Breast epithelium (tissue), 4 donors: ENCODE data around the gene CMSS1. TPM values are rescaled to one million over a fixed set of nuclear protein-coding genes. Genes with fewer than 3 reads are reported as not detected.
A peak's percentile ranks its signal among the peaks of the same experiment; 100 is the strongest.

Source experiments
- DNase-seq, 2 donors: peaks; one replicate each; pipeline ENCODE4 v3.0.0-alpha.2; 2019; ENCODE audit warnings: low spot score in 2 of 2
- H3K27ac ChIP-seq, 2 donors: fragments of 200-600 bp; sonication (generic) in 1 of 2; one replicate each; pipeline ENCODE4 v1.5.1; 2016 to 2019; ENCODE audit warnings: mild to moderate bottlenecking in 1 of 2
- H3K27me3 ChIP-seq, 2 donors: fragments of 200-600 bp; sonication (generic) in 1 of 2; one replicate each; pipeline versions ENCODE4 v1.5.1 to v1.6.0; 2017 to 2019; ENCODE audit warnings: control low read depth in 1 of 2, mild to moderate bottlenecking in 1 of 2
- H3K36me3 ChIP-seq: fragments of 200-600 bp; one replicate; pipeline ENCODE4 v1.5.1; 2019
- H3K4me1 ChIP-seq, 2 donors: fragments of 200-600 bp; sonication (generic); one replicate each; pipeline ENCODE4 v1.5.1; 2016 to 2019; ENCODE audit warnings: control low read depth in 1 of 2
- H3K4me3 ChIP-seq, 3 donors: fragments of 200-600 bp; sonication (generic); 1 replicate in 2 of 3; 2 replicates in 1 of 3; pipeline ENCODE4 v1.5.1; 2016 to 2019; ENCODE audit warnings: mild to moderate bottlenecking in 3 of 3, moderate library complexity in 2 of 3
- H3K9me3 ChIP-seq, 2 donors: fragments of 200-600 bp; sonication (generic) in 1 of 2; one replicate each; pipeline ENCODE4 v1.5.1; 2016 to 2019; ENCODE audit warnings: control low read depth in 1 of 2
- POLR2A ChIP-seq: fragments of 450-650 bp; IDR thresholded peaks from one replicate; pipeline ENCODE4 v1.6.1; 2016; ENCODE audit warnings: antibody characterized with exemption, mild to moderate bottlenecking, moderate library complexity
- POLR2AphosphoS5 ChIP-seq, 3 donors: sonication (generic); formaldehyde crosslinking; IDR thresholded peaks; one replicate each; pipeline ENCODE4 v1.6.1; 2017; ENCODE audit warnings: antibody characterized with exemption in 3 of 3
- intact Hi-C: fragments of 100-400 bp; cut with DNase I; formaldehyde crosslinking; loops from one replicate; pipeline ENCODE4 v1.15.1; 2023; ENCODE audit warnings: low total_unique reads
- total RNA-seq, 3 donors: library from RNA; depleted of rRNA; stranded (reverse); fragments of >200 nt; gene quantifications; one replicate each; pipeline ENCODE4 v1.1.0, GENCODE V29; 2016
- TF ChIP-seq, protein P1 (sequence below), 3 donors: fragments of 450-650 bp; IDR thresholded peaks; one replicate each; pipeline ENCODE4 v1.5.1; 2016 to 2017; ENCODE audit warnings: antibody characterized with exemption in 3 of 3, mild to moderate bottlenecking in 3 of 3, moderate library complexity in 3 of 3

Gene CMSS1
- total RNA-seq, 3 donors from 2014 or later: 15.5 to 35.4 (median 16.1) TPM

- TF ChIP-seq POLR2A: no peak
- no peak for TF ChIP-seq POLR2AphosphoS5 (IDR thresholded peaks at IDR 0.05)
- TF ChIP-seq, protein P1, sequence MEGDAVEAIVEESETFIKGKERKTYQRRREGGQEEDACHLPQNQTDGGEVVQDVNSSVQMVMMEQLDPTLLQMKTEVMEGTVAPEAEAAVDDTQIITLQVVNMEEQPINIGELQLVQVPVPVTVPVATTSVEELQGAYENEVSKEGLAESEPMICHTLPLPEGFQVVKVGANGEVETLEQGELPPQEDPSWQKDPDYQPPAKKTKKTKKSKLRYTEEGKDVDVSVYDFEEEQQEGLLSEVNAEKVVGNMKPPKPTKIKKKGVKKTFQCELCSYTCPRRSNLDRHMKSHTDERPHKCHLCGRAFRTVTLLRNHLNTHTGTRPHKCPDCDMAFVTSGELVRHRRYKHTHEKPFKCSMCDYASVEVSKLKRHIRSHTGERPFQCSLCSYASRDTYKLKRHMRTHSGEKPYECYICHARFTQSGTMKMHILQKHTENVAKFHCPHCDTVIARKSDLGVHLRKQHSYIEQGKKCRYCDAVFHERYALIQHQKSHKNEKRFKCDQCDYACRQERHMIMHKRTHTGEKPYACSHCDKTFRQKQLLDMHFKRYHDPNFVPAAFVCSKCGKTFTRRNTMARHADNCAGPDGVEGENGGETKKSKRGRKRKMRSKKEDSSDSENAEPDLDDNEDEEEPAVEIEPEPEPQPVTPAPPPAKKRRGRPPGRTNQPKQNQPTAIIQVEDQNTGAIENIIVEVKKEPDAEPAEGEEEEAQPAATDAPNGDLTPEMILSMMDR (IDR thresholded peaks at IDR 0.05): no peak
- Histone ChIP-seq H3K27me3 (no peaks in the 10 kb centered on the region), H3K9me3 (peaks cover 3 to 7% of the 10 kb centered on the region in 2 donors), H3K36me3 (no peaks in the 10 kb centered on the region), H3K27ac (no peak overlapping the region), H3K4me1 (no peaks in the 10 kb centered on the region), H3K4me3 (no peak overlapping the region)
- intact Hi-C loops: no loop called here
- DNase-seq: no peak
Measured at GRCh38 chr3:99810403-99810802, 7.3 kb upstream of the CMSS1 start.

GRCh38 chr3:99817047-99817436 is 620 bp upstream of the CMSS1 start:
- intact Hi-C loops: no loop called here
- peak overlapping the region; percentile 60 to 77 (median 73) for H3K4me3 ChIP-seq
- no peaks in the 10 kb centered on the region for H3K27me3 ChIP-seq
- TF ChIP-seq POLR2A: no peak
- no peak for TF ChIP-seq POLR2AphosphoS5 (IDR thresholded peaks at IDR 0.05)
- TF ChIP-seq, protein P1 (IDR thresholded peaks at IDR 0.05): no peak
- H3K36me3 ChIP-seq: no peaks in the 10 kb centered on the region
- DNase-seq: no peak
- no peaks in the 10 kb centered on the region for H3K9me3 ChIP-seq
- H3K4me1 ChIP-seq: peaks cover 0 to 7% of the 10 kb centered on the region in 2 donors
- peak overlapping the region; percentile 86 to 91 for H3K27ac ChIP-seq

- H3K27me3 ChIP-seq: no peaks in the 10 kb centered on the region
- intact Hi-C loops: no loop called here
- TF ChIP-seq POLR2AphosphoS5 (IDR thresholded peaks at IDR 0.05): no peak
- TF ChIP-seq POLR2A: no peak
- TF ChIP-seq, protein P1 (IDR thresholded peaks at IDR 0.05): no peak
- H3K36me3 ChIP-seq: no peaks in the 10 kb centered on the region
- H3K4me1 ChIP-seq: peaks cover 0 to 7% of the 10 kb centered on the region in 2 donors
- no peak for DNase-seq
- peak overlapping the region in 2 of 3 donors; percentile 73 to 77 for H3K4me3 ChIP-seq
- H3K9me3 ChIP-seq: no peaks in the 10 kb centered on the region
- H3K27ac ChIP-seq: no peak overlapping the region
Measured at GRCh38 chr3:99818818-99819217, 1.2 kb downstream of the CMSS1 start.

- TF ChIP-seq POLR2AphosphoS5 (IDR thresholded peaks at IDR 0.05) (no peak), POLR2A (no peak)
- TF ChIP-seq, protein P1 (IDR thresholded peaks at IDR 0.05): no peak
- Histone ChIP-seq H3K4me1 (no peaks in the 10 kb centered on the region), H3K36me3 (no peaks in the 10 kb centered on the region), H3K4me3 (no peak overlapping the region), H3K27me3 (no peaks in the 10 kb centered on the region), H3K9me3 (no peaks in the 10 kb centered on the region), H3K27ac (no peak overlapping the region)
- intact Hi-C loops: no loop called here
- DNase-seq: no peak
Measured at GRCh38 chr3:99823723-99824711, 6.4 kb downstream of the CMSS1 start.

GRCh38 chr3:99825004-99825640 is 7.5 kb downstream of the CMSS1 start:
- no peaks in the 10 kb centered on the region for H3K36me3 ChIP-seq
- intact Hi-C loops: no loop called here

More at GRCh38 chr3:99825004-99825640, 7.5 kb downstream of the CMSS1 start:
- H3K4me3 ChIP-seq: no peak overlapping the region
- H3K27me3 ChIP-seq: no peaks in the 10 kb centered on the region
- no peak overlapping the region for H3K27ac ChIP-seq
- no peak for DNase-seq
- no peaks in the 10 kb centered on the region for H3K4me1 ChIP-seq
- no peaks in the 10 kb centered on the region for H3K9me3 ChIP-seq
- TF ChIP-seq, protein P1 (IDR thresholded peaks at IDR 0.05): no peak
- TF ChIP-seq POLR2A (no peak), POLR2AphosphoS5 (IDR thresholded peaks at IDR 0.05) (no peak)
